ENCODE measurements around the gene ROBO1.
"Not testable (repeated sequence)": the region's sequence is repeated elsewhere in the genome, so short reads cannot be mapped to it uniquely, and the experiment has no call there.

ROBO1 gene

DNA sequence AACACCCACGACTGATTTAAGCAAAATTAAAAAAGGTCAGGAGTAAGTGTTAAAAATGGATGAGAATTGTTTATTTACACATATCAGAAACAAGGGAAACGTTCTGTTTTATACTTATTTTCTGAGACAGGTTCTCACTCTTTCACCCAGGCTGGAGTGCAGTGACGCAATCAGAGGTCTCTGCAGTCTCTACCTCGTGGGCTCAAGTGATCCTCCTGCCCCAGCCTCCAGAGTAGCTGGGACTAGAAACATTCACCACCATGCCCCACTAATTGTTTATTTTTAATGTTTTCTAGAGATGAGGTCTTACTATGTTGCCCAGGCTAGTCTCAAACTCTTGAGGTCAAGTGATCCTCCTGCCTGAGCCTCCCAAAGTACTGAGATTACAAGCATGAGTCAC is 1080.3 kb downstream of the ROBO1 start:
- no peak overlapping the region for H3K27ac ChIP-seq
- TF ChIP-seq ZFX (IDR thresholded peaks at IDR 0.05; ENCODE audit: borderline replicate concordance), result no peak
- TF ChIP-seq, protein P1, sequence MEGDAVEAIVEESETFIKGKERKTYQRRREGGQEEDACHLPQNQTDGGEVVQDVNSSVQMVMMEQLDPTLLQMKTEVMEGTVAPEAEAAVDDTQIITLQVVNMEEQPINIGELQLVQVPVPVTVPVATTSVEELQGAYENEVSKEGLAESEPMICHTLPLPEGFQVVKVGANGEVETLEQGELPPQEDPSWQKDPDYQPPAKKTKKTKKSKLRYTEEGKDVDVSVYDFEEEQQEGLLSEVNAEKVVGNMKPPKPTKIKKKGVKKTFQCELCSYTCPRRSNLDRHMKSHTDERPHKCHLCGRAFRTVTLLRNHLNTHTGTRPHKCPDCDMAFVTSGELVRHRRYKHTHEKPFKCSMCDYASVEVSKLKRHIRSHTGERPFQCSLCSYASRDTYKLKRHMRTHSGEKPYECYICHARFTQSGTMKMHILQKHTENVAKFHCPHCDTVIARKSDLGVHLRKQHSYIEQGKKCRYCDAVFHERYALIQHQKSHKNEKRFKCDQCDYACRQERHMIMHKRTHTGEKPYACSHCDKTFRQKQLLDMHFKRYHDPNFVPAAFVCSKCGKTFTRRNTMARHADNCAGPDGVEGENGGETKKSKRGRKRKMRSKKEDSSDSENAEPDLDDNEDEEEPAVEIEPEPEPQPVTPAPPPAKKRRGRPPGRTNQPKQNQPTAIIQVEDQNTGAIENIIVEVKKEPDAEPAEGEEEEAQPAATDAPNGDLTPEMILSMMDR (IDR thresholded peaks at IDR 0.05), result no peak

- H3K27ac ChIP-seq, result no peak overlapping the region
- no peak for TF ChIP-seq ZFX (IDR thresholded peaks at IDR 0.05; ENCODE audit: borderline replicate concordance)
- TF ChIP-seq, protein P1 (IDR thresholded peaks at IDR 0.05), result no peak
Observed at GRCh38 chr3:78683284-78683683, 1084.5 kb downstream of the ROBO1 start.

DNA sequence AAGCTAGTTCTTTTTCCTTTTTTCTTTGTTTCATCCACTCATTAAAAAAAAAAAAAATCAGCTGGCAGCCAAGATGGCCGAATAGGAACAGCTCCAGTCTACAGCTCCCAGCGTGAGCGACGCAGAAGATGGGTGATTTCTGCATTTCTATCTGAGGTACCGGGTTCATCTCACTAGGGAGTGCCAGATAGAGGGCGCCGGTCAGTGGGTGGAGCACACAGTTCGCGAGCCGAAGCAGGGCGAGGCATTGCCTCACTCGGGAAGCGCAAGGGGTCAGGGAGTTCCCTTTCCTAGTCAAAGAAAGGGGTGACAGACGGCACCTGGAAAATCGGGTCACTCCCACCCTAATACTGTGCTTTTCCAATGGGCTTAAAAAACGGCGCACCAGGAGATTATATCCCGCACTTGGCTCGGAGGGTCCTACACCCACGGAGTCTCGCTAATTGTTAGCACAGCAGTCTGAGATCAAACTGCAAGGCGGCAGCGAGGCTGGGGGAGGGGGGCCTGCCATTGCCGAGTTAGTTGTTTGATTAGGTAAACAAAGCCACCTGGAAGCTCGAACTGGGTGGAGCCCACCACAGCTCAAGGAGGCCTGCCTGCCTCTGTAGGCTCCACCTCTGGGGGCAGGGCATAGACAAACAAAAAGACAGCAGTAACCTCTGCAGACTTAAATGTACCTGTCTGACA is 1092.5 kb downstream of the ROBO1 start:
- H3K27ac ChIP-seq, result not testable (repeated sequence)

DNA sequence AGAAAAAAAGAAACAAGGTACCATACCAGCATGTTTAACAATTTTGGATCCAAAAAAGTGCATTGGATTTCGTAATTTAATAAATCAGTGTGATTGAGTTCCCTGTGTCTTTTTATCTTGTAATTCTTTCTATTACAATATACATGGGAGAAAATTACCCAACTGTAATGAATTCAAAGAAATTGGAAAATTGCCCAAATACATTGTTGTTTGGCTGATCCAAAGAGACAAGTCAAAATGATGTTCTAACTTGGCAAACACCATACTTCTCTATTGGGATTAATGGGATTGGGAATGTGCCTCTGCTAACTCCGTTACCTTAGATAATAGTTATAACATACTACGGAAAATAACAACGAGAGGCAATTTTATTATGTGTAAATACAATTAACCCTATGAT is 1097.1 kb downstream of the ROBO1 start:
- no peak overlapping the region for H3K27ac ChIP-seq

DNA sequence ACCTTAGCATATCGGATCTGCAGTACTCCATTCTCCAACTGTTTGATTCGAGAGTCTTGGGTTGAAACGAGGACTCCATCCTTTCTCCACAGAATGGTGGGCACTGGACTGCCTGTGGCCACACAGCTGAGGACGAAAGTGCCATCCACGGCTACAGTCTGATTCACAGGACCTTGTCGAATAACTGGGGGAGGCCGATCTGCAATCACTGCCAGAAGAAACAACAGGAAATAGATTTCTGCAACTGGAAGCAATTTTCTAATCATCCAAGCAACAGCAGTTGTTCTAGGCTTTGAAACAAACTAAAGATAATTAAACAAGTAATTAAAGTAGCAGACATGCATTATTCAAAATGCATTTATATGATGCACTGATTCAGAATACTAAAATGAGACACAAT is 1097.7 kb downstream of the ROBO1 start:
- no peak for TF ChIP-seq ZFX (IDR thresholded peaks at IDR 0.05; ENCODE audit: borderline replicate concordance)
- TF ChIP-seq, protein P1 (IDR thresholded peaks at IDR 0.05), result no peak
- H3K27ac ChIP-seq, result no peak overlapping the region

More for the DNA sequence above, 1097.1 kb downstream of the ROBO1 start:
- TF ChIP-seq, protein P1 (IDR thresholded peaks at IDR 0.05), result no peak
- TF ChIP-seq ZFX (IDR thresholded peaks at IDR 0.05; ENCODE audit: borderline replicate concordance), result no peak

- H3K27ac ChIP-seq, result no peak overlapping the region
- TF ChIP-seq, protein P1 (IDR thresholded peaks at IDR 0.05), result no peak
Observed at GRCh38 chr3:78668302-78668701, 1099.5 kb downstream of the ROBO1 start.

GRCh38 chr3:78666470-78666800 is 1101.4 kb downstream of the ROBO1 start:
- TF ChIP-seq, protein P1 (IDR thresholded peaks at IDR 0.05), result no peak
- TF ChIP-seq ZFX (IDR thresholded peaks at IDR 0.05; ENCODE audit: borderline replicate concordance), result no peak
- no peak overlapping the region for H3K27ac ChIP-seq
